CMK (cell line): ENCODE results near the gene FEZF2.

Experiments used
- DNase-seq: peaks from one replicate; pipeline ENCODE4 v3.0.0-alpha.2; 2010; ENCODE audit warnings: low read depth

FEZF2 gene

DNA sequence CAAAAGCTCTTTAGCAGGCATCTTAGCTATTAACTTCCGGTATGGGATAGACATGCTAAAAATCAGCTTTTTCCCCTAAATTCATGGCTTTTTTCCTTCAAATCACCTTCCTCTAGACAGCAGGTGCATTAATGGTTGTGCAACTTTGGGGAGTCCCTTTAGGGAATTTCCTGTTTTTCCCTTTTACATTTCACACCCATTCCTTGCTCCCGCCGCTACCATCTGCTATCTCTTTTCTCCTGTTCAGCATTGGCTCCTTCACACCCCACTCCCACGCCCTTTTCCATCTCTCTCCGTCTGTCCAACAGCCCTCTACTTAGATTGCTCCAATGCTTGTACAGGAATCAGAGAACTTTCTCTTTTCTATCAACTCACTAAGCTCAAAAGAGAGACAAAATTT is 43.4 kb downstream of the FEZF2 start:
- no peak for DNase-seq

DNA sequence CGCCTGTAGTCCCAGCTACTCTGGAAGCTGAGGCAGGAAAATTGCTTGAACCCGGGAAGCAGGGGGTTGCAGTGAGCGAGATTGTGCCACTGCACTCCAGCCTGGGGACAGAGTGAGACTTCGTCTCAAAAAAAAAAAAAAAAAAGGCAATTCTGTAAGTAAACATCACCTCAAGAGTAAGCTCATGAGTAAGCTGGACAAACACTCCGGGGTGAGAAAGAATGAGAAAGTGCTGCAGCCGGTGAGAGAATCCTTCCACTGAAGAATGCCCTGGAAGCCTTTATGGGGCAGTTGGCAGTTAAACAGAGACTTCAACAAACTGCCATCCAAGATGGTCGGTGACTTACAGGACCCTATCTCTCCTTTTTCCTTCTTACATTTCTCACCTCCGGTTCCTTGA is 47.5 kb downstream of the FEZF2 start:
- no peak for DNase-seq

DNA sequence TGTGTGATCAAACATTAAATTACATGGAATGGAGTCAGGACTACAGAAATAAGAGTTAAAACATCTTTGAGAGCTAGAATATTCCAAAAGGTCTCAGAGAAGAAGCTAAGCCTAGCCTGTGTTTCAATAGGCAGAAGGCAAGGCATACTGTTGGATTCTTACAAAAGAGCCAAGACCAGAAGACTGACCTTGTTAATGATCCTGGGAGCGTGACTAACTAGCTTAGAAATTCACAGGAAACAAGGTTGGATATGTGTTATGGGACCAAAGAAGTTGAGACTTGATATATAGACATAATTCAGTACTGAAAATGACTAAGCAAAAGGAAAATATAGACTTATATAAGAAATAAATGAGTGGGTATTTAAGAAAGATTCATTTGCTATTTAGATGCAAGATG is 50.1 kb downstream of the FEZF2 start:
- DNase-seq = no peak
